Measurements from ENCODE around the gene ESPNL. TPM values are rescaled to one million over a fixed set of nuclear protein-coding genes. Genes with fewer than 3 reads are reported as not detected.

The ESPNL gene
- total and polyA plus RNA-seq, 9 of the 15 experiments (the other 6 are each of a cell fraction or from before 2014, with no cell fraction given), result 0.03 to 0.09 (median 0.05) TPM; not detected in 3

DNA sequence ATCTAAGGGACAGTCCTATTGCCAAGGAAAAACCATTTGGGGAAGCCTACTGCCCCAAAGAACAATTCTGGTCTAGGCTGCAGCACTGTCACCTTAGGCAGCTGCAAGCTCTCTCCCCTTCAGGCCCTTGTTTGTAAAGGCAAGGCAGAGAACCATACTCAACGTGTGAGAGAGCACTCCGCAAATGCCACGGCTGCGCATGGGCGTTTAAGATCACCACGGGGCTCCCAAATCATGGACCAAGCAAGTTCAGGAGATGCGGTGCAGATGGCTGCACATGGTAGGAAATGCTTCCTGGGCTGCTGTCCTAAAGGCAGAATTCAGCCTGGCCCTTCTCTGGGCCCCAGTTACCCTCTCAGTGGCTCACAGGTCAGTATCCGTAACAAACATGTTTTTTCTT lies 74.2 kb downstream of the ESPNL start:
- ATAC-seq (no peak), DNase-seq (ENCODE audit: extremely low read depth in 1 of 4, low spot score in 3 of 4) (no peak), FAIRE-seq (no peak)
- POLR2A ChIA-PET, result interaction anchor here (0.8 to 1.9 kb wide), 2 partner anchors 10 to 16 kb away, joined by 3 to 5 read pairs; no protein-coding TSS in a partner anchor
- CTCF ChIA-PET (ENCODE audit: low intra/inter-chr PET ratio), result no interaction called here
- Histone ChIP-seq H3K36me3 (ENCODE audit: control insufficient read depth, insufficient read depth, low read length) (peaks cover 75% of the 10 kb centered on the region), H4K20me1 (replicated peaks; ENCODE audit: control insufficient read depth, insufficient read depth, low read length) (no peaks in the 10 kb centered on the region), H3K27me3 (ENCODE audit: control insufficient read depth in 2 of 2, insufficient read depth in 2 of 2, low read length in 2 of 2) (no peaks in the 10 kb centered on the region), H3K4me2 (ENCODE audit: insufficient read depth, low read length) (no peak overlapping the region), H3K79me2 (ENCODE audit: control insufficient read depth, insufficient read depth, low read length) (no peaks in the 10 kb centered on the region; the same call in 2 of the 3 replicates), H3K9me3 (replicated peaks; ENCODE audit: control insufficient read depth, insufficient read depth, low read depth, low read length) (no peaks in the 10 kb centered on the region), H3K9ac (ENCODE audit: insufficient read depth in 1 of 2, low read depth in 2 of 2, low read length in 2 of 2) (no peak overlapping the region), H3K27ac (ENCODE audit: extremely low read depth, low read depth, low read length) (no peak overlapping the region), H3K9me1 (ENCODE audit: control insufficient read depth, insufficient read depth, low read length) (no peaks in the 10 kb centered on the region), H3K4me1 (replicated peaks in 1 of 2; ENCODE audit: control insufficient read depth in 2 of 2, insufficient read depth in 2 of 2, low read length in 2 of 2) (peaks cover 8 to 11% of the 10 kb centered on the region in 2 experiments; a peak in 4 of 5 replicates), H2AFZ (ENCODE audit: low read depth, low read length) (no peak overlapping the region), H3K4me3 (no peak overlapping the region)
- in situ Hi-C loops (cut with MboI), result no loop called here
- no peak for TF ChIP-seq ZBTB2 (IDR thresholded peaks at IDR 0.05)
- no peak for TF ChIP-seq ZNF655 (CRISPR knock-in tag; IDR thresholded peaks at IDR 0.05)
- TF ChIP-seq, protein P1, sequence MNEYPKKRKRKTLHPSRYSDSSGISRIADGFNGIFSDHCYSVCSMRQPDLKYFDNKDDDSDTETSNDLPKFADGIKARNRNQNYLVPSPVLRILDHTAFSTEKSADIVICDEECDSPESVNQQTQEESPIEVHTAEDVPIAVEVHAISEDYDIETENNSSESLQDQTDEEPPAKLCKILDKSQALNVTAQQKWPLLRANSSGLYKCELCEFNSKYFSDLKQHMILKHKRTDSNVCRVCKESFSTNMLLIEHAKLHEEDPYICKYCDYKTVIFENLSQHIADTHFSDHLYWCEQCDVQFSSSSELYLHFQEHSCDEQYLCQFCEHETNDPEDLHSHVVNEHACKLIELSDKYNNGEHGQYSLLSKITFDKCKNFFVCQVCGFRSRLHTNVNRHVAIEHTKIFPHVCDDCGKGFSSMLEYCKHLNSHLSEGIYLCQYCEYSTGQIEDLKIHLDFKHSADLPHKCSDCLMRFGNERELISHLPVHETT (CRISPR knock-in tag; conservative IDR thresholded peaks at IDR 0.05 in 1 of 2, IDR thresholded peaks at IDR 0.05 in 1 of 2), result no peak
- TF ChIP-seq COPS2 (conservative IDR thresholded peaks at IDR 0.05), result no peak
- TF ChIP-seq, protein P2, sequence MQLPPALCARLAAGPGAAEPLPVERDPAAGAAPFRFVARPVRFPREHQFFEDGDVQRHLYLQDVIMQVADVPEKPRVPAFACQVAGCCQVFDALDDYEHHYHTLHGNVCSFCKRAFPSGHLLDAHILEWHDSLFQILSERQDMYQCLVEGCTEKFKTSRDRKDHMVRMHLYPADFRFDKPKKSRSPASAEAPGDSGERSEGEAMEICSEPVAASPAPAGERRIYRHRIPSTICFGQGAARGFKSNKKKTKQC (CRISPR knock-in tag; IDR thresholded peaks at IDR 0.05), result no peak
- no peak for TF ChIP-seq SAFB2 (IDR thresholded peaks at IDR 0.05; ENCODE audit: borderline replicate concordance, low read depth, low read length, severe bottlenecking)
- no peak for TF ChIP-seq TCF7 (IDR thresholded peaks at IDR 0.05; ENCODE audit: borderline replicate concordance)
- no peak for TF ChIP-seq CHD2 (IDR thresholded peaks at IDR 0.05; ENCODE audit: low read depth, low read length)
- no peak for TF ChIP-seq TEAD2 (tag; IDR thresholded peaks at IDR 0.05)
- TF ChIP-seq DIDO1 (tag; IDR thresholded peaks at IDR 0.05; ENCODE audit: low read depth), result no peak
- no peak for TF ChIP-seq CBX3 (IDR thresholded peaks at IDR 0.05; ENCODE audit: borderline replicate concordance in 1 of 2, low read length in 2 of 2)
- 94% methylated on average over 8 of the region's 8 CpGs for WGBS (ENCODE audit: insufficient coverage, low coverage, missing lambda C conversion rate)
- no TSS peak for BruUV-seq (replicated peaks)
- intact Hi-C loops (cut with micrococcal nuclease), result no loop called here
